ENCODE data around the gene C1QTNF1.

Gene C1QTNF1

GRCh38 chr17:79097226-79098055, 73.5 kb downstream of the C1QTNF1 start:
- no peak for DNase-seq

DNA sequence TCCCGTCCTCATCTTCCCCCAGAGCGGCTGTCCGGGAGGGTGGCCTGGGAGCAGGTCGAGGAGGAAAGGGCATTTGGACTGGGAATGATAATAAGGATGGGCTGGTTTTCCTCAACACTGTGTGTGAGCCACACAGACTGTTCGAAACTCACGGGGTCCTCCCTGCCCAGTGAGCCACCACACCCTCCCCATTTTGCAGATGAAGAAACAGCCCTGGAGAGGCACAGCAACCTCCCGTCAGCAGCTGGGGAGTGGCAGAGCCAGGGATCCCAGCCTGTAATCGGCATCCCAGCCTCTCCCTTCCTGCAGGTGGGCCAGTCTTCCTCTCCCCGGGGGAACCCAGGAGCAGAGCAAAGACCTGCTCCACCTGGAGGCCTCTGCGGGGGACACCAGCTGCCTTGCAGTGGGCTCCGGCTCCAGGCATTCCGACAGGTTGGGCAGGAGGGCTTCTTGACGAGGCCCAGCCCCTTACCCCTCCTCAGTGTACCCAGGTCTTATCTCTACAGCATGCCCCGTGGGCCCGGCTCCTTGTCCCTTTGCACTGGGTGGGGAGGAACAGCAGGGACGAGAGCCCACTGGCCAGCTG, 74.4 kb downstream of the C1QTNF1 start:
- no peak for DNase-seq
